ENCODE data around the gene CHRM4.

The CHRM4 gene

DNA sequence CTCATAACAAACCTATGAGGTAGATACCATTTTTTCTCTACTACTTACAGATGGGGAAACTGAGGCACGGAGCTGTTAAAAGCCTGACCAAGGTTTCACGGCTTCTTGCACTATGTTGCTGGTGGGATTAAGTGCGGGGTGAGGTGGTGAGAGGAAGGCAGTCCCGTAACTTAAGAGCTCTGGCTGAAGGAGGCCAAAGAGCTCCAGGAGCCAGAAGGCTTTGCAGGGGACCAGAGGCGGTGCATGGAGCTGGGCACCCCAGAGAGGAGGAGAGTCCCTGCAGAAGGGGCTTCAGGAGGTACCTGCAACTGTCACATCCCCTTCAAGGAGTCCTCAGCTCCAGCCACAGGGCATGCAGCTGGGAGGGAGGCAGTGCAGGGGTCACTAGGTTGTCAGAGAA is 4.1 kb downstream of the CHRM4 start:
- Histone ChIP-seq H3K4me3 (replicated peaks; ENCODE audit: low read depth, low read length) (no peak overlapping the region), H3K36me3 (ENCODE audit: control insufficient read depth, insufficient read depth, low read length) (no peaks in the 10 kb centered on the region), H3K27me3 (replicated peaks; ENCODE audit: control insufficient read depth, insufficient read depth, low read length) (peaks cover 4% of the 10 kb centered on the region; the same call in 1 of the 2 replicates)
- no peak for DNase-seq (ENCODE audit: extremely low read depth, insufficient read length)
- no peak for TF ChIP-seq CTCF (IDR thresholded peaks at IDR 0.05; ENCODE audit: insufficient read depth, low read length, poor library complexity, severe bottlenecking)

- Histone ChIP-seq H3K4me3 (replicated peaks; ENCODE audit: low read depth, low read length) (no peak overlapping the region), H3K36me3 (ENCODE audit: control insufficient read depth, insufficient read depth, low read length) (no peaks in the 10 kb centered on the region), H3K27me3 (replicated peaks; ENCODE audit: control insufficient read depth, insufficient read depth, low read length) (peaks cover 4% of the 10 kb centered on the region; the same call in 1 of the 2 replicates)
- DNase-seq (ENCODE audit: extremely low read depth, insufficient read length): no peak
- TF ChIP-seq CTCF (IDR thresholded peaks at IDR 0.05; ENCODE audit: insufficient read depth, low read length, poor library complexity, severe bottlenecking): no peak
Measured at GRCh38 chr11:46386674-46387073, 4.9 kb downstream of the CHRM4 start.

- no peaks in the 10 kb centered on the region for H3K36me3 ChIP-seq (ENCODE audit: control insufficient read depth, insufficient read depth, low read length)
- H3K27me3 ChIP-seq (replicated peaks; ENCODE audit: control insufficient read depth, insufficient read depth, low read length): peaks cover 4% of the 10 kb centered on the region; the same call in 1 of the 2 replicates
- no peak overlapping the region for H3K4me3 ChIP-seq (replicated peaks; ENCODE audit: low read depth, low read length)
- TF ChIP-seq CTCF (IDR thresholded peaks at IDR 0.05; ENCODE audit: insufficient read depth, low read length, poor library complexity, severe bottlenecking): no peak
- no peak for DNase-seq (ENCODE audit: extremely low read depth, insufficient read length)
Measured at GRCh38 chr11:46386005-46386578, 5.5 kb downstream of the CHRM4 start.

DNA sequence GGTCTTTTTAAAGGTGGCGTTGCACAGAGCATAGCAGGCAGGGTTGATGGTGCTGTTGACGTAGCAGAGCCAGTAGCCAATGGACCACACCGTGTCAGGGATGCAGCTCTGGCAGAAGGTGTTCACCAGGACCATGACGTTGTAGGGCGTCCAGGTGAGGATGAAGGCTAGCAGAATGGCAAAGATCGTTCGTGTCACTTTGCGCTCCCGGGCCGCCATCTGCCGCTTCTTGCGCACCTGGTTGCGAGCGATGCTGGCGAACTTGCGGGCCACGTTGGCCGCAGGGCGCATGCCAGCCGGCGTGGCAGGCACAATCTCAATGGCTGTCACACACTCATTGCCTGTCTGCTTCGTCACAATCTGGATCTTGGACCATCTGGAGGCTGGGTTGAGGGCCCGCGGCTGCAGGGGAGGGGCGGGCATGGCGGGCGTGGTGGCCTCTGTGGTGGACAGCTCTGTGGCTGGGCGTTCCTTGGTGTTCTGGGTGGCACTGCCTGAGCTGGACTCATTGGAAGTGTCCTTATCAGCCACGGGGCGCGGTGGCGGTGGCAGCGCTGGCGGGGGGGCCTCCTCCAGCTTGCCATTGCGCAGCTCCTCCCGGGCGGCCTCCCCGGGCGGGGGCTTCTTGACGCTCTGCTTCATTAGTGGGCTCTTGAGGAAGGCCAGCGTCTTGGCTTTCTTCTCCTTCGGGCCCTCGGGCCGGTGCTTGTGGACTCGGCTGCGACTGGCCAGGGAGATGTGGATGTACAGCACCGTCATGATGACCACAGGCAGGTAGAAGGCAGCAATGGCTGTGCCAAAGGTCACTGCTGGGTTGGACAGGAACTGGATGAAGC is 6.2 kb downstream of the CHRM4 start:
- no peak for TF ChIP-seq CTCF (IDR thresholded peaks at IDR 0.05; ENCODE audit: insufficient read depth, low read length, poor library complexity, severe bottlenecking)
- Histone ChIP-seq H3K4me3 (replicated peaks; ENCODE audit: low read depth, low read length) (no peak overlapping the region), H3K27me3 (replicated peaks; ENCODE audit: control insufficient read depth, insufficient read depth, low read length) (peaks cover 2% of the 10 kb centered on the region; the same call in 1 of the 2 replicates), H3K36me3 (ENCODE audit: control insufficient read depth, insufficient read depth, low read length) (no peaks in the 10 kb centered on the region)
- DNase-seq (ENCODE audit: extremely low read depth, insufficient read length): no peak

DNA sequence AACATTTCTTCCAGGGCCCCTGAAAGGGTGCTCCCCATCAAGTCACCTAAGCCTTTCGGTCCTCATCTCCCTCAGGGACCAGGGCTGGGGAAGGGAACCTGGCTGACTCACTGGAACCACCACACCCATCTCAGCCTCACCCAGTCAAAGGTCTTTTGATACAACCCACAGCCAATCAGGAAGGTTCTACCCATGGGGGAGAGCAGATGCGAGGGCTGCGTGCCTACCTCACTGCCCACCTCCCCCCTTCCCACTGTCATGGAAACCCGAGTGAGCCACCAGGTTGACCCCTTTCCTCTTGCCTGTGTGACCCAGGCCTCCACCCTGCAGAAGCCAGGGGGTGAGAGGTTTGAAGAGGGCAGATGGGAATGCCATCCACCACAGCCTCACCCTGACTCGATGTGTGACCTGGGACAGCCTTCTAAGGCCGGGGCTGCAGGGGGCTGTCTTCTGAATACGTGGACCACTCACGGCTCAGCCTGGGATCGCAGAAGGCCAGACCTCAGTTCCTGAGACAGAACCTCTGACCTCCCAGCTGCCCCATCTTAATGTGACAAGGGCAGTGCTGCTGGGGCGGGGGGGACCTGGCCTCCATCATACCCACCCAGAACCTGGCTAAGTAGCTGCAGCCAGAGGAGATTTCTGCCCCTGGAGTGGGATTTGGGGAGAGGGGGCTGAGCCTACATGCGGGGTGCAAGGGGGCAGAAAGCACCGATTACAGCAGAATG is 7.4 kb downstream of the CHRM4 start:
- no peak for TF ChIP-seq CTCF (IDR thresholded peaks at IDR 0.05; ENCODE audit: insufficient read depth, low read length, poor library complexity, severe bottlenecking)
- Histone ChIP-seq H3K36me3 (ENCODE audit: control insufficient read depth, insufficient read depth, low read length) (no peaks in the 10 kb centered on the region), H3K4me3 (replicated peaks; ENCODE audit: low read depth, low read length) (no peak overlapping the region), H3K27me3 (replicated peaks; ENCODE audit: control insufficient read depth, insufficient read depth, low read length) (peaks cover 1% of the 10 kb centered on the region; the same call in 1 of the 2 replicates)
- no peak for DNase-seq (ENCODE audit: extremely low read depth, insufficient read length)
